GM12878 (cell line): Measurements from ENCODE around the gene MILR1. TPM values are rescaled to one million over a fixed set of nuclear protein-coding genes. Genes with fewer than 3 reads are reported as not detected.
"Not testable (repeated sequence)": the region's sequence is repeated elsewhere in the genome, so short reads cannot be mapped to it uniquely, and the experiment has no call there.

Source experiments
- ATAC-seq: fragments of 200-7000 bp; cut with Tn5 transposase; 3 replicates; pipeline ENCODE4 v1.9.1; 2020; ENCODE audit warnings: mild to moderate bottlenecking, moderate library complexity
- BruUV-seq: library from RNA; stranded (reverse); fragments of 400-500 nt; replicated peaks from 2 replicates; lab custom pipeline; 2021; lab: Mats Ljungman, UMichigan
- CTCF ChIA-PET: fragments of 300-600 bp; sonication (Branson Sonifier 250); formaldehyde crosslinking; extraction: SDS; loops from one replicate; lab custom pipeline; 2021; ENCODE audit warnings: inconsistent platforms; lab: Yijun Ruan, JAX
- POLR2A ChIA-PET: fragments of 350-600 bp; formaldehyde crosslinking; extraction: SDS; loops from one replicate; lab custom pipeline; 2021; ENCODE audit warnings: inconsistent platforms; lab: Charles Lee
- RAD21 ChIA-PET: fragments of 300-600 bp; sonication (Branson Sonifier 250); formaldehyde crosslinking; loops from one replicate; lab custom pipeline; 2023; ENCODE audit warnings: antibody characterized with exemption; ENCODE audit not compliant: unreplicated experiment; lab: Charles Lee
- SMC1A ChIA-PET: fragments of 300-600 bp; sonication (Branson Sonifier 250); formaldehyde crosslinking; loops from one replicate; lab custom pipeline; 2023; ENCODE audit not compliant: unreplicated experiment, uncharacterized antibody; lab: Charles Lee
- DNase-seq: peaks from one replicate; pipeline ENCODE4 v3.0.0-alpha.2; 2011; ENCODE audit warnings: low read depth, low spot score
- FAIRE-seq: peaks from 3 replicates; lab custom pipeline; 2011; peaks lifted over from hg19 to GRCh38; lab: Jason Lieb, UNC
- H2AFZ ChIP-seq: 2 replicates; pipeline ENCODE4 v1.6.0; 2011; ENCODE audit warnings: low read depth, low read length, control low read depth; ENCODE audit not compliant: control insufficient read depth
- H3K27ac ChIP-seq: 2 replicates; pipeline ENCODE4 v1.5.1; 2011; ENCODE audit warnings: control low read depth; ENCODE audit not compliant: control insufficient read depth, insufficient read depth
- H3K27me3 ChIP-seq, 2 experiments: replicated peaks in 1 of 2; 2 replicates each; pipeline versions ENCODE4 v1.6.0 to v1.6.1; 2011; ENCODE audit warnings: low read length in 1 of 2; ENCODE audit not compliant: control insufficient read depth in 2 of 2, insufficient read depth in 2 of 2
- H3K36me3 ChIP-seq, 2 experiments: 2 replicates each; pipeline ENCODE4 v1.5.1; 2011; ENCODE audit warnings: low read length in 1 of 2; ENCODE audit not compliant: control insufficient read depth in 2 of 2, insufficient read depth in 2 of 2
- H3K4me1 ChIP-seq: 2 replicates; pipeline ENCODE4 v1.6.1; 2011; ENCODE audit warnings: mild to moderate bottlenecking, low read length, moderate library complexity, mixed read lengths; ENCODE audit not compliant: control insufficient read depth, insufficient read depth
- H3K4me2 ChIP-seq: 2 replicates; pipeline ENCODE4 v1.6.0; 2011; ENCODE audit warnings: control low read depth; ENCODE audit not compliant: control insufficient read depth, insufficient read depth
- H3K4me3 ChIP-seq: fragments of 200-600 bp; sonication (generic); 2 replicates; pipeline ENCODE4 v1.5.1; 2016
- H3K79me2 ChIP-seq: 2 replicates; pipeline ENCODE4 v1.6.0; 2011; ENCODE audit warnings: low read length; ENCODE audit not compliant: control insufficient read depth, insufficient read depth
- H3K9ac ChIP-seq: 2 replicates; pipeline ENCODE4 v1.8.0; 2011; ENCODE audit warnings: low read length, control low read depth, mixed read lengths; ENCODE audit not compliant: control insufficient read depth, insufficient read depth
- H3K9me3 ChIP-seq: replicated peaks from 3 replicates; pipeline ENCODE4 v1.5.1; 2011; ENCODE audit warnings: mild to moderate bottlenecking, low read length; ENCODE audit not compliant: control insufficient read depth, insufficient read depth
- H4K20me1 ChIP-seq: 2 replicates; pipeline ENCODE4 v1.6.0; 2011; ENCODE audit not compliant: control insufficient read depth, insufficient read depth
- EZH2 ChIP-seq: IDR thresholded peaks from 2 replicates; pipeline ENCODE4 v1.6.1; 2012; ENCODE audit warnings: low read depth, mild to moderate bottlenecking, control low read depth, inconsistent platforms, low read length, borderline replicate concordance; ENCODE audit not compliant: control insufficient read depth
- RAD21 ChIP-seq: IDR thresholded peaks from 2 replicates; pipeline ENCODE4 v1.6.1; 2011; ENCODE audit warnings: mild to moderate bottlenecking, low read depth, low read length, moderate library complexity; ENCODE audit not compliant: insufficient read depth
- whole genome bisulfite sequencing: methylation state at CpG from one replicate; pipeline ENCODE4 v1.1.6; 2016; ENCODE audit warnings: low lambda C conversion rate; ENCODE audit not compliant: insufficient replicate concordance, insufficient coverage; ENCODE audit errors: missing lambda C conversion rate; 5-methylcytosine and 5-hydroxymethylcytosine counted together
- in situ Hi-C: fragments of 300-500 bp; cut with MboI; formaldehyde crosslinking; loops from 9 replicates; pipeline ENCODE4 v1.14.3; 2018; ENCODE audit warnings: mixed read lengths
- intact Hi-C: fragments of 100-400 bp; cut with micrococcal nuclease; formaldehyde crosslinking; loops from one replicate; pipeline ENCODE4 v1.14.2; 2022; ENCODE audit not compliant: unreplicated experiment
- polyA plus RNA-seq, 11 experiments: library from polyadenylated mRNA; depleted of rRNA in 4 of 11; unstranded in 6 of 11; stranded (reverse) in 5 of 11; fragments of >200 nt; fragmentation: Nextera tagmentation in 4 of 11; fragmentation: Illumina TruSeq in 1 of 11; extraction: Ambion mirVana in 4 of 11; extraction: Trizol in 1 of 11; gene quantifications; 1 replicate in 1 of 11; 2 replicates in 10 of 11; pipeline versions ENCODE4 v1.2.1 to v1.2.3, GENCODE V29; 2011 to 2016; ENCODE audit warnings: inconsistent platforms in 2 of 11, missing spikeins in 2 of 11, low read depth in 1 of 11
- total RNA-seq, 4 experiments: library from RNA; depleted of rRNA in 3 of 4; stranded (reverse); fragments of >200 nt in 3 of 4; fragmentation: Illumina TruSeq in 1 of 4; extraction: Trizol in 1 of 4; gene quantifications; 2 replicates each; pipeline versions ENCODE4 v1.2.1 to v1.2.3, GENCODE V29; 2013 to 2021

MILR1 gene
- total and polyA plus RNA-seq, 10 of the 15 experiments (the other 5 are each of a cell fraction or from before 2014, with no cell fraction given), result 2.0 to 47.2 (median 17.2) TPM

- TF ChIP-seq EZH2 (no peak), RAD21 (peak; percentile 91)
- TF ChIP-seq, all 136 proteins: peak for 8
These were observed 28.7 kb upstream of the MILR1 start (continued) for GRCh38 chr17:64420143-64420670.

DNA sequence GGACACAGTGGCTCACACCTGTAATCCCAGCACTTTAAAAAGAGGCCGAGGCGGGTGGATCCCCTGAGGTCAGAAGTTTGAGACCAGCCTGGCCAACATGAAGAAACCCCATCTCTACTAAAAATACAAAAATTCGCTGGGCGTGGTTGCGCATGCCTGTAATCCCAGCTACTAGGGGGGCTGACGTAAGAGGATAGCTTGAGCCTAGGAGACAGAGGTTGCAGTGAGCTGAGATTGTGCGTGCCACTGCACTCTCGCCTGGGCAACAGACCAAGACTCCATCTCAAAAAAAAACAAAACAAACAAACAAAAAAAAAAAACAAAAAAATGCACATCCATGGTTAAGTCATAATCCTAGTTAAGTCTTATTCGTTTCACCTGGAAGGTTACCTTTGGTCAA lies 26.8 kb upstream of the MILR1 start:
- not testable (repeated sequence) for H2AFZ ChIP-seq, H3K9ac ChIP-seq, ATAC-seq, H3K9me3 ChIP-seq, BruUV-seq, H3K4me2 ChIP-seq, H3K79me2 ChIP-seq, H3K27ac ChIP-seq, H3K4me3 ChIP-seq, DNase-seq, FAIRE-seq, H3K27me3 ChIP-seq, H4K20me1 ChIP-seq, H3K36me3 ChIP-seq, H3K4me1 ChIP-seq
- ChIA-PET CTCF (interaction anchor here (0.6 to 14.2 kb wide), 23 partner anchors 11 to 517 kb away, joined by 3 to 627 read pairs (median 4); partner anchors contain the start of genes CEP95, DDX5, MILR1 and POLG2), RAD21 (interaction anchor here (0.8 to 8.3 kb wide), 10 partner anchors 32 to 315 kb away, joined by 3 to 174 read pairs (median 4); partner anchors contain the start of genes CEP95 and POLG2), POLR2A (interaction anchor here (0.7 to 1.0 kb wide), 4 partner anchors 79 to 330 kb away, joined by 3 to 6 read pairs (median 4); no protein-coding TSS in a partner anchor), SMC1A (interaction anchor here (0.6 to 9.2 kb wide), 17 partner anchors 8 to 314 kb away, joined by 3 to 190 read pairs (median 8); partner anchors contain the start of genes CEP95 and POLG2)
- in situ Hi-C loops (loop anchor here (5.0 kb wide), 2 partner anchors 70 to 230 kb away; no protein-coding TSS in a partner anchor), intact Hi-C loops (loop anchor here (5.0 kb wide), 1 partner anchor 180 kb away; no protein-coding TSS in a partner anchor)
- WGBS, result 66% methylated on average over 8 of the region's 9 CpGs
